Measurements from ENCODE around the gene HAPSTR1.

DNA sequence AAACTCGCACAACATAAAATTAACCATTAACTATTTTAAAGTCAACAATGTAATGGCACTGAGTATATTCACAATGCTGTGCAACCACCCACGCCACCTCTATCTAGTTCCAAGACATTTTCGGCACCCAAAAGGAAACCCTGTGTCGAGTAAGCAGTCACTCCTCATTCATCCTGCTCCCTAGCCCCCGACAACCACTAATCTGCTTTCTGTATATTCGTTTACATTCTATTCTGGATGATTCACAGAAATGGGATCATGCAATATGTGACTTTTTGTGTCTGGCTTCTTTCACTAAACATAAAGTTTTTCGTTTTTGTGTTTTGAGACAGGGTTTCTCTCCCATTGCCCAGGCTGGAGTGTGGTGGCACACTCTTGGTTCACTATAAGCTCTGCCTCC lies 42.2 kb upstream of the HAPSTR1 start:
- TF ChIP-seq POLR2A (IDR thresholded peaks at IDR 0.05) (no peak), POLR2AphosphoS5 (IDR thresholded peaks at IDR 0.05) (no peak)
- TF ChIP-seq, protein P1, sequence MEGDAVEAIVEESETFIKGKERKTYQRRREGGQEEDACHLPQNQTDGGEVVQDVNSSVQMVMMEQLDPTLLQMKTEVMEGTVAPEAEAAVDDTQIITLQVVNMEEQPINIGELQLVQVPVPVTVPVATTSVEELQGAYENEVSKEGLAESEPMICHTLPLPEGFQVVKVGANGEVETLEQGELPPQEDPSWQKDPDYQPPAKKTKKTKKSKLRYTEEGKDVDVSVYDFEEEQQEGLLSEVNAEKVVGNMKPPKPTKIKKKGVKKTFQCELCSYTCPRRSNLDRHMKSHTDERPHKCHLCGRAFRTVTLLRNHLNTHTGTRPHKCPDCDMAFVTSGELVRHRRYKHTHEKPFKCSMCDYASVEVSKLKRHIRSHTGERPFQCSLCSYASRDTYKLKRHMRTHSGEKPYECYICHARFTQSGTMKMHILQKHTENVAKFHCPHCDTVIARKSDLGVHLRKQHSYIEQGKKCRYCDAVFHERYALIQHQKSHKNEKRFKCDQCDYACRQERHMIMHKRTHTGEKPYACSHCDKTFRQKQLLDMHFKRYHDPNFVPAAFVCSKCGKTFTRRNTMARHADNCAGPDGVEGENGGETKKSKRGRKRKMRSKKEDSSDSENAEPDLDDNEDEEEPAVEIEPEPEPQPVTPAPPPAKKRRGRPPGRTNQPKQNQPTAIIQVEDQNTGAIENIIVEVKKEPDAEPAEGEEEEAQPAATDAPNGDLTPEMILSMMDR (IDR thresholded peaks at IDR 0.05), result no peak
